Esophagus (tissue), 2 donors: ENCODE data around the gene MLH3. TPM values are rescaled to one million over a fixed set of nuclear protein-coding genes. Genes with fewer than 3 reads are reported as not detected.

Experiments
- H3K27ac ChIP-seq, 2 donors: one replicate each; pipeline ENCODE4 v1.5.1; 2013; ENCODE audit warnings: low read depth in 2 of 2, mild to moderate bottlenecking in 2 of 2, inconsistent platforms in 1 of 2, low read length in 1 of 2, moderate library complexity in 1 of 2
- H3K27me3 ChIP-seq, 2 donors: one replicate each; pipeline ENCODE4 v1.6.1; 2013; ENCODE audit warnings: low read length in 2 of 2, control low read depth in 1 of 2, mild to moderate bottlenecking in 1 of 2; ENCODE audit not compliant: insufficient read depth in 2 of 2, control insufficient read depth in 1 of 2
- H3K36me3 ChIP-seq, 2 donors: one replicate each; pipeline ENCODE4 v1.6.1; 2013; ENCODE audit warnings: low read length in 1 of 2; ENCODE audit not compliant: control insufficient read depth in 2 of 2, insufficient read depth in 2 of 2
- H3K4me1 ChIP-seq, 2 donors: one replicate each; pipeline ENCODE4 v1.6.1; 2013; ENCODE audit warnings: low read length in 1 of 2; ENCODE audit not compliant: control insufficient read depth in 2 of 2, insufficient read depth in 2 of 2
- H3K4me3 ChIP-seq, 2 donors: one replicate each; pipeline ENCODE4 v1.5.1; 2013; ENCODE audit warnings: low read length in 2 of 2, mild to moderate bottlenecking in 2 of 2, low read depth in 1 of 2, moderate library complexity in 1 of 2
- H3K9me3 ChIP-seq, 2 donors: one replicate each; pipeline ENCODE4 v1.6.1; 2013; ENCODE audit warnings: mild to moderate bottlenecking in 2 of 2, low read depth in 1 of 2, low read length in 1 of 2, moderate library complexity in 1 of 2; ENCODE audit not compliant: control insufficient read depth in 2 of 2, insufficient read depth in 1 of 2
- WGBS, 2 donors: extraction: QIAGEN DNeasy Blood & Tissue Kit; methylation state at CpG; one replicate each; pipeline ENCODE4 v1.1.7; 2013; 5-methylcytosine and 5-hydroxymethylcytosine counted together
- polyA plus RNA-seq, 2 donors: library from polyadenylated mRNA; stranded (reverse); fragments of 200-250 nt; gene quantifications; one replicate each; pipeline ENCODE4 v1.2.3, GENCODE V29; 2013
- donor health status: healthy with polysubstance abuse.
- donor health status: Bipolar disorder and iron deficiency.

Gene MLH3
- 1 to 10 TPM; 8.0 to 9.0 TPM for polyA plus RNA-seq

DNA sequence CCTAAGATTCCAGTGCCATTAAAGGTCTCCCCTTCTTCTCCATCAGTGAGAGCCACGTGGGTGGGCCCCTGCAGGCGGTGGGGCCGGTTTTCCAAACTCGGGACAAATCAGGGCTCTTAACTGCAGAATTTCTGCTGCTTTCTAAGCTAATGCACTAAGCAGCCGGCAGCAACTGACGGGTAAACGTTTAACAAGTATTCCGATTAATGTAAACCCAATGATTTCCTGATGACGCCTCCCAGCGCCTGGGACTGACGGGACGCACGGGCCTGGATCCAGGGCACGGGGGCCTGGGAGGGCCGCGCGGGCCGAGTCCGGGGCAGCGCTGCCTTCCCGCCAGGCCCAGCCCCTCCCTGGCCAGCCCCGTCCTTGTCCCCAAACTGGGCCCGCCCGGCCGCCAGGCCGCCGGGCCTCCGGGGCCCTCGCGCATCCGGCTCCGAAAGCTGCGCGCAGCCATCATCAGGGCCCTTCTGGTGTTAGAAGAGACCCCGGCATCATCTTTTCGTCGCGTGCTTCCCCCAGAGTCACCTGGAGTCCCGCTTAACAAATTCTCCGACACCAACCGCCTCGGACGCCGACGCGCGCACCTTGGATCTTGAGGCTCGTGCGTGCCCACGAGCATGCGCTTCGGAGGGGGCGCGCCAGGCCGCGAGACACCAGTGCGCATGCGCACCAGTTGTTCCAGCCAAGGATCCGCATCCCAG, at the start of gene MLH3:
MLH3 (minus strand) TSS at position 616 of the 704 bp plus-strand sequence. CDS start 1,812 bp downstream, outside the sequence.
- H3K36me3 ChIP-seq, result no peaks in the 10 kb centered on the region
- H3K9me3 ChIP-seq, result no peaks in the 10 kb centered on the region
- peak within 1 kb of the TSS; percentile 60 to 75 for H3K4me3 ChIP-seq
- 1% methylated on average over 56 to 59 of the region's 59 CpGs for WGBS, 2 donors
- H3K27ac ChIP-seq, result peak within 1 kb of the TSS; percentile 82 to 85
- no peaks in the 10 kb centered on the region for H3K27me3 ChIP-seq
- H3K4me1 ChIP-seq, result peaks cover 0 to 2% of the 10 kb centered on the region in 2 donors

DNA sequence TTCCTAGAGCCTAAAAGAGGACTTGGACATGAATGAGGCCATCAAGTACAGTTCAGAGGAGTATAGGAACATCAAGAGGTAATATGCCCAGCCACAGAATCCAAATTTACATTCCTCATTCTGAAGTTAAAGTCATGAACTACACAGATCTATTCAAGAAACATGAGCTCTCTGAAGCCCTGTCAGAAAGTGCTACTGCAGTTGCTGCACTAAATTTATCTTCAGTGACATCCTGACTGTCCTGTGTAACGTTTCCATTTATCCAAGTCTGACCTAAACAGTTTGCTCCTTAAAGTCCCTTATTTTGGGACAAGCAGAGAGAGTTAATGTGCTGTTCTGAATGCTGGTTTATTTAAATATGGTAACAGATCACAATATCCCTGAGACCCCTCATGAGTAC, 47.4 kb upstream of the MLH3 start:
- Histone ChIP-seq H3K4me1 (no peaks in the 10 kb centered on the region), H3K36me3 (peaks cover 5 to 10% of the 10 kb centered on the region in 2 donors), H3K4me3 (no peak overlapping the region), H3K9me3 (no peaks in the 10 kb centered on the region), H3K27me3 (no peaks in the 10 kb centered on the region), H3K27ac (no peak overlapping the region)
- 72 to 73% methylated on average over 1 of the region's 1 CpG for WGBS, 2 donors

DNA sequence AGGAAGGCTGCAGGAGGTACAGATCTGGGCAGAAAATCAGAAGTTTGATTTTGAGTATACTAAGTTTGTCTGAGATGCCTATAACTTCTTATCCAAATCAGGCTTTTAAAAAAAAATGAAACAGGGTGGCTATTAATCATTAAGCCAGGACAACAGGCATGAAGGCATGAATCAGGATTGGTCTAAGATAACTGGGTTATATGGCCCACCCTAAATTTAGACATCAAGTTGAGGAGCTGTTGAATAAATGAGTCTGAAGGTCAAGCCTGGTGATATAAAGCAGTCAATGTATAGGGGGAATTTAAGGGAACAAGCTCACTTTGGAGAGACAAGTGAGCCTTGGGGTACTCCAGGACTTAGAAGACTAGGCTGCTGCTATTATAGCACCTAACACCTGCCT, 46.9 kb upstream of the MLH3 start:
- Histone ChIP-seq H3K9me3 (no peaks in the 10 kb centered on the region), H3K36me3 (peaks cover 5 to 9% of the 10 kb centered on the region in 2 donors), H3K4me3 (no peak overlapping the region), H3K4me1 (no peaks in the 10 kb centered on the region), H3K27me3 (no peaks in the 10 kb centered on the region), H3K27ac (no peak overlapping the region)

DNA sequence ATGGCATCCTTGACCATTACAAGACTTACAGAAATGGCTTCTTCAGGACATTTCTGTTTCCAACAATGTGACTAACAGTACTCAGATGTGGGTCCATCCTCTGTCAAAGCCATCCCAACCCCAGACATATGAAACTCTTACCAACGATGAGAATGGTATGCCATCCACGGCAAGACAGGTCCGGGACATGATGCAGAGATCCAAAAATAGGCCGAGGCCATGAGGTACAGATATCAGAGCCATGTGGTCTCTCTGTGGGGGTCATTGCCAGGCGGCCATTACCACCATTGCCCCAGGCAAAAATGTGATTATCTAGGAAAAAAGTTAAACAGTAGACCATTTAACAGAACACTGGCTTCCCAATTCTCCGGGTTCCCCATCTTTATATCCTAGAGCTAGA, 45.7 kb upstream of the MLH3 start:
- WGBS, 2 donors, result 92 to 94% methylated on average over 6 of the region's 6 CpGs
- Histone ChIP-seq H3K4me3 (no peak overlapping the region), H3K4me1 (no peaks in the 10 kb centered on the region), H3K27ac (no peak overlapping the region), H3K27me3 (no peaks in the 10 kb centered on the region), H3K9me3 (no peaks in the 10 kb centered on the region), H3K36me3 (peaks cover 5 to 9% of the 10 kb centered on the region in 2 donors)

DNA sequence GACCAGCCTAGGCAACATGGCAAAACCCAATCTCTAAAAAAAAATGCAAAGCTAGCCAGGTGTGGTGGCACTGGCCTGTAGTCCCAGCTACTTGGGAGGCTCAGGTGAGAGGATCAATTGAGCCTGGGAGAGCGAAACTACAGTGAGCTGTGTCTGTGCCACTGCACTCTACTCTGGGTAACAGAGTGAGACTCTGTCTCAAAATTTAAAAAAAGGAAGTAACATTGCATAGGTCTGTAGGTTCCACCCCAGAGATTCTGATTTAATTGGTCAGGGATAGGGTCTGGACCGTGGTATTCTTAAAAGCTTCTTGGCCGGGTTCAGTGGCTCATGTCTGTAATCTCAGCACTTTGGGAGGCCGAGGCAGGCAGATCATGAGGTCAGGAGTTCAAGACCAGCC, 44.4 kb upstream of the MLH3 start:
- H3K36me3 ChIP-seq, result peaks cover 5 to 8% of the 10 kb centered on the region in 2 donors
- H3K4me3 ChIP-seq, result no peak overlapping the region
- WGBS, 2 donors, result 89 to 97% methylated on average over 4 of the region's 4 CpGs

DNA sequence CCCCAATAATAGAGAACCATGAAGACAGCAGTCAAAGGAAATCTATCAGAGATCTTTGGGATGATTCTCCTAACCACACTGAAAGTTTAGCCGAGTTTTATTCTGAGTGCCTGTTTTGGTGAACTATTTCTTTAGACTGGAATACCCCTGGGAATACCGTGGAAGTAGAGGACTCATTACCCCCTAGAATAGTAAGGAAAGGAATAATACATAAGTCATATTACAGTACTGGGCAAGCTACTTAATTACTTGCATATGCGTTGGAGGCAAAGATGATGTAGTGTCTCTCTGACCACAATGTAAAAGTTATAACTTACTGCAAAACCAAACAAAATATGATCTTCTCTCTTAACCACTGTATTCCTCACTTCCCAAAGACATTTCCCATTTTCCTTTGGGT, 43.6 kb upstream of the MLH3 start:
- Histone ChIP-seq H3K36me3 (peaks cover 5 to 8% of the 10 kb centered on the region in 2 donors), H3K9me3 (no peaks in the 10 kb centered on the region), H3K4me1 (no peaks in the 10 kb centered on the region), H3K27ac (no peak overlapping the region), H3K27me3 (no peaks in the 10 kb centered on the region), H3K4me3 (no peak overlapping the region)
- WGBS, 2 donors, result 86 to 94% methylated on average over 3 of the region's 3 CpGs

More for the DNA sequence above, 44.4 kb upstream of the MLH3 start:
- H3K27me3 ChIP-seq, result no peaks in the 10 kb centered on the region
- no peaks in the 10 kb centered on the region for H3K9me3 ChIP-seq
- H3K27ac ChIP-seq, result no peak overlapping the region
- H3K4me1 ChIP-seq, result no peaks in the 10 kb centered on the region

DNA sequence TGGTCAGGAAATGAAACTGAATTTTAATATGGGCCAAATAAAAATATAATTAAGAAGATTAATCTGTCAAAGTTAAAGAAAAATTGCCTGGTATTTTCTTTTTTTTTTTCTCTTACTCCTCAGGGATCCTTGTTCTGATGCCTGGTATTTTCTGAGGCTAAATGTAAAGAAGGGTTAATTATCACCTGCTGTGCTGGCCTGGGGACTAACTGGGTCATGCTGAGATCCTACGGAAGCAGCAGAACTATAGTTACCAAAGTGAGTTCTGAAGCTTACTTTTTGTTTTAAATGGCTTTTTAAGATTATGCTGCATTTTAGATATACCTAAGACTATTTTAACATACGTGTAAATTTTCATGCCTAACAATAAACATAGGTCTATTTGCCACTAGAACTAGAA, 41.4 kb upstream of the MLH3 start:
- peaks cover 6 to 8% of the 10 kb centered on the region in 2 donors for H3K36me3 ChIP-seq
- WGBS, 2 donors, result 87 to 92% methylated on average over 2 of the region's 2 CpGs

DNA sequence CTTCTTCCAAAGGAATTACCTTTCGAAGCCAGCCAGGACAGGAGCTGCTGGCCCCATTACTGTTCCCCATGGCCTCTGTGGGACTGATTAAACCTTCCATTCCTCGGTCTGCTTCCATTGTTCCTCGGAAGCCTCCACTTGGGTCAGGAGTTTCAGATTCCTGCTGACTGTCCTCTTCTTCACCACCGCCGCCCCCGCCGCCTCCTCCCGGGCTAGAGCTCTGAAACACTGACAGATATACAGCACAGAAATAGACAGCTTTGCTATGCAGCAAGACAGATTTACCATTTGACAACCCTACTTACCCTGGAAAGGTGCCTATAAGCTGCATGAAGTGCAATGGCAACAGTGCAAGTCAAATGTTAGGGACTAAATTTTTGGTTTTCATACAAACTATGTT, 40.0 kb upstream of the MLH3 start:
- no peaks in the 10 kb centered on the region for H3K9me3 ChIP-seq
- peaks cover 5% of the 10 kb centered on the region in 2 donors for H3K36me3 ChIP-seq
- no peaks in the 10 kb centered on the region for H3K27me3 ChIP-seq
- WGBS, 2 donors, result 90 to 92% methylated on average over 8 of the region's 8 CpGs
- H3K4me1 ChIP-seq, result no peaks in the 10 kb centered on the region
- no peak overlapping the region for H3K4me3 ChIP-seq
- H3K27ac ChIP-seq, result no peak overlapping the region

More for the DNA sequence above, 41.4 kb upstream of the MLH3 start:
- Histone ChIP-seq H3K27me3 (no peaks in the 10 kb centered on the region), H3K27ac (no peak overlapping the region), H3K4me1 (no peaks in the 10 kb centered on the region), H3K9me3 (no peaks in the 10 kb centered on the region), H3K4me3 (no peak overlapping the region)

DNA sequence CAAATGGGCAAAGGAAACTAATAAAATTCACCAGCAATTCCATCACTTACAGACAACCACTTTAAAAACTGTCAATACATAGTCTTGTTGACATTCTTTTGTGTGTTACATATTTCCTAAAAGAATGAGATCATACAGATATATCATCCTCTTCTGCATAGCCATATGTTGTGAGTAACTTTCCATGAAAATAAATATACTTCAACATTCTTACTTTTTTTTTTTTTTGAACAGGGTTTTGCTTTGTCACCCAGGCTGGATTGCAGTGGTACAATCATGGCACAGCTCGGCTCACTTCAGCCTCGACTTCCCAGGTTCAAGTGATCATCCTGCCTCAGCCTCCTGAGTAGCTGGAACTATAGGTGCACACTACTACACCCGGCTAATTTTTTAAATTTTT, 39.1 kb upstream of the MLH3 start:
- H3K4me1 ChIP-seq, result no peaks in the 10 kb centered on the region
- WGBS, 2 donors, result 89 to 91% methylated on average over 3 of the region's 3 CpGs
- no peak overlapping the region for H3K4me3 ChIP-seq
- H3K27ac ChIP-seq, result no peak overlapping the region
- H3K27me3 ChIP-seq, result no peaks in the 10 kb centered on the region
- no peaks in the 10 kb centered on the region for H3K9me3 ChIP-seq
- H3K36me3 ChIP-seq, result peaks cover 3 to 8% of the 10 kb centered on the region in 2 donors
